Thoracic aorta (tissue), 2 donors: ENCODE data around the gene POP5. TPM values are rescaled to one million over a fixed set of nuclear protein-coding genes. Genes with fewer than 3 reads are reported as not detected.

Experiments
- ATAC-seq: fragments of 150-250 bp; one replicate; pipeline ENCODE4 v1.8.0; 2017; ENCODE audit warnings: low read depth; ENCODE audit not compliant: insufficient number of reproducible peaks, low FRiP score
- DNase-seq: peaks from one replicate; pipeline ENCODE4 v3.0.0-alpha.2; 2020; ENCODE audit warnings: low spot score
- H3K27ac ChIP-seq, 2 donors: fragments of 200-600 bp; sonication (generic); 1 replicate in 1 of 2; 2 replicates in 1 of 2; pipeline ENCODE4 v1.5.1; 2016; ENCODE audit warnings: mild to moderate bottlenecking in 2 of 2, moderate library complexity in 2 of 2
- H3K27me3 ChIP-seq: fragments of 200-600 bp; sonication (generic); replicated peaks from 2 replicates; pipeline ENCODE4 v1.6.0; 2016; ENCODE audit warnings: mild to moderate bottlenecking; ENCODE audit not compliant: insufficient read depth
- H3K36me3 ChIP-seq: fragments of 200-600 bp; sonication (generic); one replicate; pipeline ENCODE4 v1.5.1; 2016
- H3K4me1 ChIP-seq, 2 donors: fragments of 200-600 bp; sonication (generic); 1 replicate in 1 of 2; 2 replicates in 1 of 2; pipeline versions ENCODE4 v1.5.1 to v1.6.0; 2016; ENCODE audit warnings: low read depth in 2 of 2, mild to moderate bottlenecking in 1 of 2; ENCODE audit not compliant: control insufficient read depth in 1 of 2
- H3K4me3 ChIP-seq: fragments of 200-600 bp; sonication (generic); 2 replicates; pipeline ENCODE4 v1.5.1; 2016; ENCODE audit warnings: mild to moderate bottlenecking
- H3K9me3 ChIP-seq: fragments of 200-600 bp; sonication (generic); 2 replicates; pipeline ENCODE4 v1.5.1; 2016
- CTCF ChIP-seq: fragments of 200-600 bp; sonication (generic); IDR thresholded peaks from one replicate; pipeline ENCODE4 v1.5.1; 2019; ENCODE audit warnings: antibody characterized with exemption
- total RNA-seq, 2 donors: library from RNA; depleted of rRNA; stranded (reverse); fragments of >200 nt; gene quantifications; one replicate each; pipeline versions ENCODE4 v1.1.0 to v1.2.3, GENCODE V29; 2016

POP5 gene
- total RNA-seq, 2 donors from 2014 or later: 22.3 to 42.4 TPM

- Histone ChIP-seq H3K27ac (no peak overlapping the region), H3K9me3 (no peaks in the 10 kb centered on the region), H3K36me3 (no peaks in the 10 kb centered on the region), H3K27me3 (no peaks in the 10 kb centered on the region), H3K4me1 (peaks cover 8 to 17% of the 10 kb centered on the region in 2 donors), H3K4me3 (no peak overlapping the region)
- no peak for TF ChIP-seq CTCF
- DNase-seq (no peak), ATAC-seq (no peak)
Observed at GRCh38 chr12:120586860-120587259, 5.7 kb upstream of the POP5 start.

- ATAC-seq: no peak
- H3K36me3 ChIP-seq: no peaks in the 10 kb centered on the region
- H3K27ac ChIP-seq: no peak overlapping the region
- TF ChIP-seq CTCF: no peak
- no peaks in the 10 kb centered on the region for H3K27me3 ChIP-seq
- no peak overlapping the region for H3K4me3 ChIP-seq
- no peak for DNase-seq
- H3K4me1 ChIP-seq: peaks cover 8 to 21% of the 10 kb centered on the region in 2 donors
- no peaks in the 10 kb centered on the region for H3K9me3 ChIP-seq
Observed at GRCh38 chr12:120586206-120586605, 5.0 kb upstream of the POP5 start.

GRCh38 chr12:120584343-120585149 lies 3.3 kb upstream of the POP5 start:
- peak; percentile 37 for TF ChIP-seq CTCF
- no peak for DNase-seq
- H3K4me3 ChIP-seq: peak overlapping the region; percentile 74

GRCh38 chr12:120583478-120584030 lies 2.4 kb upstream of the POP5 start:
- H3K27me3 ChIP-seq: no peaks in the 10 kb centered on the region
- no peak for ATAC-seq
- H3K27ac ChIP-seq: no peak overlapping the region
- peaks cover 10% of the 10 kb centered on the region for H3K36me3 ChIP-seq
- H3K4me3 ChIP-seq: peak overlapping the region; percentile 74
- H3K9me3 ChIP-seq: no peaks in the 10 kb centered on the region
- DNase-seq: no peak
- peaks cover 8 to 30% of the 10 kb centered on the region in 2 donors for H3K4me1 ChIP-seq
- TF ChIP-seq CTCF: peak; percentile 89

More at GRCh38 chr12:120584343-120585149, 3.3 kb upstream of the POP5 start:
- H3K4me1 ChIP-seq: peaks cover 8 to 30% of the 10 kb centered on the region in 2 donors
- H3K36me3 ChIP-seq: peaks cover 1% of the 10 kb centered on the region
- ATAC-seq: no peak
- no peak overlapping the region for H3K27ac ChIP-seq
- H3K27me3 ChIP-seq: no peaks in the 10 kb centered on the region
- H3K9me3 ChIP-seq: no peaks in the 10 kb centered on the region

GRCh38 chr12:120581998-120582397 lies 796 bp upstream of the POP5 start:
- ATAC-seq (no peak), DNase-seq (no peak)
- Histone ChIP-seq H3K9me3 (no peaks in the 10 kb centered on the region), H3K4me3 (peak overlapping the region; percentile 85), H3K27ac (no peak overlapping the region), H3K36me3 (peaks cover 21% of the 10 kb centered on the region), H3K4me1 (peaks cover 8 to 30% of the 10 kb centered on the region in 2 donors), H3K27me3 (no peaks in the 10 kb centered on the region)
- no peak for TF ChIP-seq CTCF
